ENCODE measurements around the gene TLR3.

Gene TLR3

GRCh38 chr4:186067757-186068385, 1.1 kb upstream of the TLR3 start:
- H2AFZ ChIP-seq (ENCODE audit: low read depth, low read length): no peak overlapping the region
- H3K9me3 ChIP-seq (ENCODE audit: low read length): no peaks in the 10 kb centered on the region
- no peaks in the 10 kb centered on the region for H3K27me3 ChIP-seq (ENCODE audit: insufficient read depth, low read length)
- H3K4me1 ChIP-seq (ENCODE audit: insufficient read depth, low read length): peaks cover 9% of the 10 kb centered on the region
- H3K4me3 ChIP-seq (ENCODE audit: low read length): no peak overlapping the region
- H3K36me3 ChIP-seq (ENCODE audit: insufficient read depth, low read length): no peaks in the 10 kb centered on the region

- H3K27me3 ChIP-seq (ENCODE audit: insufficient read depth, low read length): no peaks in the 10 kb centered on the region
- no peak overlapping the region for H2AFZ ChIP-seq (ENCODE audit: low read depth, low read length)
- no peaks in the 10 kb centered on the region for H3K9me3 ChIP-seq (ENCODE audit: low read length)
- H3K36me3 ChIP-seq (ENCODE audit: insufficient read depth, low read length): no peaks in the 10 kb centered on the region
- H3K4me1 ChIP-seq (ENCODE audit: insufficient read depth, low read length): peaks cover 9% of the 10 kb centered on the region
- no peak overlapping the region for H3K4me3 ChIP-seq (ENCODE audit: low read length)
These were observed 773 bp downstream of the TLR3 start for GRCh38 chr4:186069729-186070128.

GRCh38 chr4:186072516-186072915, 3.6 kb downstream of the TLR3 start:
- Histone ChIP-seq H3K4me3 (ENCODE audit: low read length) (no peak overlapping the region), H3K36me3 (ENCODE audit: insufficient read depth, low read length) (no peaks in the 10 kb centered on the region), H3K9me3 (ENCODE audit: low read length) (no peaks in the 10 kb centered on the region), H3K27me3 (ENCODE audit: insufficient read depth, low read length) (no peaks in the 10 kb centered on the region), H2AFZ (ENCODE audit: low read depth, low read length) (no peak overlapping the region), H3K4me1 (ENCODE audit: insufficient read depth, low read length) (peaks cover 9% of the 10 kb centered on the region)

DNA sequence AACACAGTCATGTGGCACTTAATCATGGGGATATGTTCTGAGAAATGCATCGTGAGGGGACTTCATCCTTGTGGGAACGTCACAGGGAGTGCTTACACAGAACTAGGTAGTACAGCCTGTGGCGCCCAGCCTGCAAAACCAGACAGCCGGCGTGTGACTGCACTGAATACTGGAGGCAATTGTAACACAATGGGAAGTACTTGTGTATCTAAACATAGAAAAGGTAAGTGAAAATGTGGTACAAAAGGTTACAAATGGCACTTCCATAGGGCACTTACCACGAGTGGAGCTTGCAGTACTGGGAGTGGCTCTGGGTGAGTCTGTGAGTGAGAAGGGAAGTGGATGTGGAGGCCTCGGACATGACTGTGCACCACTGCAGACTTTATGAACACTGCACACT, 5.2 kb downstream of the TLR3 start:
- no peaks in the 10 kb centered on the region for H3K9me3 ChIP-seq (ENCODE audit: low read length)
- no peaks in the 10 kb centered on the region for H3K36me3 ChIP-seq (ENCODE audit: insufficient read depth, low read length)
- no peak overlapping the region for H2AFZ ChIP-seq (ENCODE audit: low read depth, low read length)
- H3K27me3 ChIP-seq (ENCODE audit: insufficient read depth, low read length): no peaks in the 10 kb centered on the region
- H3K4me3 ChIP-seq (ENCODE audit: low read length): no peak overlapping the region
- peaks cover 4% of the 10 kb centered on the region for H3K4me1 ChIP-seq (ENCODE audit: insufficient read depth, low read length)

GRCh38 chr4:186078981-186079638, 10.2 kb downstream of the TLR3 start:
- no peak overlapping the region for H3K4me3 ChIP-seq (ENCODE audit: low read length)
- H2AFZ ChIP-seq (ENCODE audit: low read depth, low read length): peak overlapping the region; percentile 24
- peaks cover 5% of the 10 kb centered on the region for H3K27me3 ChIP-seq (ENCODE audit: insufficient read depth, low read length)
- H3K9me3 ChIP-seq (ENCODE audit: low read length): no peaks in the 10 kb centered on the region
- peaks cover 20% of the 10 kb centered on the region for H3K4me1 ChIP-seq (ENCODE audit: insufficient read depth, low read length)
- H3K36me3 ChIP-seq (ENCODE audit: insufficient read depth, low read length): no peaks in the 10 kb centered on the region

- no peak overlapping the region for H3K4me3 ChIP-seq (ENCODE audit: low read length)
- no peaks in the 10 kb centered on the region for H3K9me3 ChIP-seq (ENCODE audit: low read length)
- H3K36me3 ChIP-seq (ENCODE audit: insufficient read depth, low read length): no peaks in the 10 kb centered on the region
These were observed 10.7 kb downstream of the TLR3 start for GRCh38 chr4:186079694-186080093.

GRCh38 chr4:186081202-186081807, 12.3 kb downstream of the TLR3 start:
- Histone ChIP-seq H3K9me3 (ENCODE audit: low read length) (no peaks in the 10 kb centered on the region), H2AFZ (ENCODE audit: low read depth, low read length) (peak overlapping the region; percentile 33), H3K4me1 (ENCODE audit: insufficient read depth, low read length) (peaks cover 20% of the 10 kb centered on the region), H3K27me3 (ENCODE audit: insufficient read depth, low read length) (peaks cover 5% of the 10 kb centered on the region), H3K4me3 (ENCODE audit: low read length) (no peak overlapping the region), H3K36me3 (ENCODE audit: insufficient read depth, low read length) (no peaks in the 10 kb centered on the region)

More at GRCh38 chr4:186079694-186080093, 10.7 kb downstream of the TLR3 start:
- peaks cover 5% of the 10 kb centered on the region for H3K27me3 ChIP-seq (ENCODE audit: insufficient read depth, low read length)
- H2AFZ ChIP-seq (ENCODE audit: low read depth, low read length): peak overlapping the region; percentile 24
- peaks cover 20% of the 10 kb centered on the region for H3K4me1 ChIP-seq (ENCODE audit: insufficient read depth, low read length)

GRCh38 chr4:186082221-186082620, 13.3 kb downstream of the TLR3 start:
- no peaks in the 10 kb centered on the region for H3K9me3 ChIP-seq (ENCODE audit: low read length)
- peaks cover 20% of the 10 kb centered on the region for H3K4me1 ChIP-seq (ENCODE audit: insufficient read depth, low read length)
- H3K27me3 ChIP-seq (ENCODE audit: insufficient read depth, low read length): peaks cover 5% of the 10 kb centered on the region
- H3K4me3 ChIP-seq (ENCODE audit: low read length): no peak overlapping the region
- H3K36me3 ChIP-seq (ENCODE audit: insufficient read depth, low read length): no peaks in the 10 kb centered on the region
- no peak overlapping the region for H2AFZ ChIP-seq (ENCODE audit: low read depth, low read length)

DNA sequence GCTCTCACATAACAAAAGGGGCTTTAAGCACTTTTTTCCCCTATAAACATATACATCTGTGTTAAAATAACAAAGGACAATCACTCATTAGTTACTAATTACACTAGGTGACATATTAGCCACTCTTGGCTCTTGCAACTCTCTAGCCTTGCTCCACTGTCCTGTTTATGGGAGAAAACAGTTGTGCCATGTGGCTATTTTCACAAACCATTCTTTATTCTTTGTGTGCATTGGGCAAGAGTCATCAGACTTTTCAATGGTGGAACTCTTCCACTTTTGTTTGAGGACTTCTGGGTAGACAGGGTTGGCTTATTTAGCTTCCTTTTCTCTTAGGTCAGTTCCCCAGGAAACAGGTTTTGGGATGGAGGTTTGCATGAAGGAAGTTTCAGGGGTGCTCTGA, 19.6 kb downstream of the TLR3 start:
- Histone ChIP-seq H3K27me3 (ENCODE audit: insufficient read depth, low read length) (peaks cover 3% of the 10 kb centered on the region), H3K4me1 (ENCODE audit: insufficient read depth, low read length) (no peaks in the 10 kb centered on the region), H3K4me3 (ENCODE audit: low read length) (no peak overlapping the region), H3K9me3 (ENCODE audit: low read length) (no peaks in the 10 kb centered on the region), H2AFZ (ENCODE audit: low read depth, low read length) (no peak overlapping the region), H3K36me3 (ENCODE audit: insufficient read depth, low read length) (no peaks in the 10 kb centered on the region)

GRCh38 chr4:186092296-186092695, 23.3 kb downstream of the TLR3 start:
- Histone ChIP-seq H3K9me3 (ENCODE audit: low read length) (no peaks in the 10 kb centered on the region), H3K4me1 (ENCODE audit: insufficient read depth, low read length) (no peaks in the 10 kb centered on the region), H3K4me3 (ENCODE audit: low read length) (no peak overlapping the region), H2AFZ (ENCODE audit: low read depth, low read length) (no peak overlapping the region), H3K27me3 (ENCODE audit: insufficient read depth, low read length) (peaks cover 16% of the 10 kb centered on the region), H3K36me3 (ENCODE audit: insufficient read depth, low read length) (no peaks in the 10 kb centered on the region)

DNA sequence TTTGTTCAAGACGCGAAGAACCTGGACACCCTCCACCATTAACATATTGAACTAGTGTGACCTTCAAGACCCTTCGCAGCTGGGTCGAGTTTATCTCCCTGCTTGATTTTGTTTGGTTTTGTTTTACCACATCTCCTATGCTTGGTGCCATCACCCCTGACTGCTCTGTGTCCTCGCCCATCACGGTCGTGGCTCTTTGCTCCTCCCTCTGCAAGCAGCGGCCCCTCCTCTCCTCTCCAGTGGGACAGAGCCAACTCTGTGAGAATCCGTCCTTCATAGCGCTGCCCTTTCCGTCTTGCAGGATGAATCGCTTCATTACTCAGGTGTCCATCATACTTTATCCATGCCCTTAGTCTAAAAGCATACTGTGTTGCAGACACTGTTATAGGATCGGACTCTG, 26.4 kb downstream of the TLR3 start:
- no peak overlapping the region for H3K4me3 ChIP-seq (ENCODE audit: low read length)
- H3K36me3 ChIP-seq (ENCODE audit: insufficient read depth, low read length): no peaks in the 10 kb centered on the region
- H3K27me3 ChIP-seq (ENCODE audit: insufficient read depth, low read length): peaks cover 16% of the 10 kb centered on the region
- no peak overlapping the region for H2AFZ ChIP-seq (ENCODE audit: low read depth, low read length)
- no peaks in the 10 kb centered on the region for H3K4me1 ChIP-seq (ENCODE audit: insufficient read depth, low read length)
- no peaks in the 10 kb centered on the region for H3K9me3 ChIP-seq (ENCODE audit: low read length)

GRCh38 chr4:186096681-186097165, 27.8 kb downstream of the TLR3 start:
- no peaks in the 10 kb centered on the region for H3K36me3 ChIP-seq (ENCODE audit: insufficient read depth, low read length)
- H3K4me1 ChIP-seq (ENCODE audit: insufficient read depth, low read length): no peaks in the 10 kb centered on the region
- no peak overlapping the region for H3K4me3 ChIP-seq (ENCODE audit: low read length)
- H2AFZ ChIP-seq (ENCODE audit: low read depth, low read length): no peak overlapping the region
- H3K9me3 ChIP-seq (ENCODE audit: low read length): no peaks in the 10 kb centered on the region
- H3K27me3 ChIP-seq (ENCODE audit: insufficient read depth, low read length): peaks cover 16% of the 10 kb centered on the region

GRCh38 chr4:186097386-186097785, 28.4 kb downstream of the TLR3 start:
- no peak overlapping the region for H2AFZ ChIP-seq (ENCODE audit: low read depth, low read length)
- H3K9me3 ChIP-seq (ENCODE audit: low read length): no peaks in the 10 kb centered on the region
- no peak overlapping the region for H3K4me3 ChIP-seq (ENCODE audit: low read length)
- no peaks in the 10 kb centered on the region for H3K36me3 ChIP-seq (ENCODE audit: insufficient read depth, low read length)
- H3K27me3 ChIP-seq (ENCODE audit: insufficient read depth, low read length): peaks cover 17% of the 10 kb centered on the region
- H3K4me1 ChIP-seq (ENCODE audit: insufficient read depth, low read length): no peaks in the 10 kb centered on the region
